OCI-LY3 (cell line): Measurements from ENCODE around the gene JAZF1.
A peak's percentile ranks its signal among the peaks of the same experiment; 100 is the strongest.
"Not testable (repeated sequence)": the region's sequence is repeated elsewhere in the genome, so short reads cannot be mapped to it uniquely, and the experiment has no call there.

Experiments
- H2AFZ ChIP-seq: fragments of 200-600, 300-600 bp; shearing (Covaris generic); 2 replicates; pipeline ENCODE4 v1.6.0; 2014; ENCODE audit warnings: antibody characterized with exemption, low read depth, low read length
- H3K27ac ChIP-seq: fragments of 200-600, 300-600 bp; sonication (generic); 2 replicates; pipeline ENCODE4 v1.5.1; 2014; ENCODE audit warnings: mild to moderate bottlenecking, low read length, moderate library complexity, mixed read lengths
- H3K27me3 ChIP-seq: fragments of 200-600, 300-600 bp; sonication (generic); 2 replicates; pipeline ENCODE4 v1.6.1; 2014; ENCODE audit warnings: low read depth, low read length, mixed read lengths
- H3K36me3 ChIP-seq: fragments of 200-600, 300-600 bp; sonication (generic); replicated peaks from 2 replicates; pipeline ENCODE3; 2014; ENCODE audit warnings: low read depth, low read length, mixed read lengths
- H3K4me1 ChIP-seq: fragments of 300-600, 200-600 bp; sonication (generic); 2 replicates; pipeline ENCODE4 v1.6.1; 2014; ENCODE audit warnings: low read length, mixed read lengths
- H3K4me2 ChIP-seq: fragments of 200-600, 300-600 bp; sonication (generic); 2 replicates; pipeline ENCODE4 v1.6.1; 2014; ENCODE audit warnings: low read length, mixed read lengths
- H3K4me3 ChIP-seq: fragments of 300-600, 200-600 bp; sonication (generic); 2 replicates; pipeline ENCODE4 v1.5.1; 2014; ENCODE audit warnings: antibody characterized with exemption, mild to moderate bottlenecking, low read length, moderate library complexity
- H3K79me2 ChIP-seq: fragments of 300-600, 200-600 bp; shearing (Covaris generic); 2 replicates; pipeline ENCODE4 v1.6.1; 2014; ENCODE audit warnings: mild to moderate bottlenecking, low read length, mixed read lengths
- H3K9ac ChIP-seq: fragments of 300-600, 200-600 bp; shearing (Covaris generic); 2 replicates; pipeline ENCODE4 v1.6.0; 2014; ENCODE audit warnings: mild to moderate bottlenecking, low read length, moderate library complexity
- H3K9me3 ChIP-seq: fragments of 200-600, 300-600 bp; shearing (Covaris generic); 2 replicates; pipeline ENCODE4 v1.6.1; 2014; ENCODE audit warnings: low read length, mixed read lengths; ENCODE audit not compliant: insufficient read depth
- H4K20me1 ChIP-seq: fragments of 200-600, 300-600 bp; sonication (generic); 2 replicates; pipeline ENCODE4 v1.6.1; 2016; ENCODE audit warnings: low read length, mixed read lengths; ENCODE audit not compliant: insufficient read depth
- CTCF ChIP-seq: fragments of 200-600, 300-600 bp; sonication (generic); IDR thresholded peaks from 2 replicates; pipeline ENCODE4 v1.5.1; 2014; ENCODE audit warnings: antibody characterized with exemption, low read length, low read depth
- EZH2phosphoT487 ChIP-seq: fragments of 200-600 bp; shearing (Covaris generic); IDR thresholded peaks from 2 replicates; pipeline ENCODE4 v1.6.1; 2018; ENCODE audit warnings: antibody characterized with exemption, mixed run types, low read depth

JAZF1 gene

DNA sequence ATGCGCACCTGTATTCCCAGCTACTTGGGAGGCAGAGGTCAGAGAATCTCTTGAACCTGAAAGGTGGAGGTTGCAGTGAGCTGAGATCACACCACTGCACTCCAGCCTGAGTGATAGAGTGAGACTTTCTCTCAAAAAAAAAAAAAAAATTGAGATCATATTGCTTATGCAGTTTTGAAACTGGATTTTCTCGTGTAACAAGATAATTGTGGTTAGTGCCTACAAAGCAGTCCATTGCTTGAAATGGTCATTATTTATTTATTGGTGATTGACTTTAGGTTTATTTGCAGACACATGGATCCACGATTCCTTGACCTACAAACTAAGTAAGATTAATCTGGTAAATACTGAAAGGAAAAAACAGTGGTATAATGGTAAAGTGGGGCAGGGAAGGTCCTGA lies 290.8 kb downstream of the JAZF1 start:
- Histone ChIP-seq H3K4me3 (peak overlapping the region; percentile 43; the same call in 1 of the 2 replicates), H3K27me3 (no peaks in the 10 kb centered on the region), H2AFZ (no peak overlapping the region), H3K36me3 (no peaks in the 10 kb centered on the region), H3K4me2 (peak overlapping the region; percentile 73), H3K9ac (no peak overlapping the region), H3K27ac (no peak overlapping the region), H3K79me2 (no peaks in the 10 kb centered on the region), H3K9me3 (no peaks in the 10 kb centered on the region), H3K4me1 (peaks cover 10% of the 10 kb centered on the region), H4K20me1 (no peaks in the 10 kb centered on the region; the same call in 1 of the 2 replicates)
- TF ChIP-seq EZH2phosphoT487: no peak
- TF ChIP-seq CTCF: no peak

DNA sequence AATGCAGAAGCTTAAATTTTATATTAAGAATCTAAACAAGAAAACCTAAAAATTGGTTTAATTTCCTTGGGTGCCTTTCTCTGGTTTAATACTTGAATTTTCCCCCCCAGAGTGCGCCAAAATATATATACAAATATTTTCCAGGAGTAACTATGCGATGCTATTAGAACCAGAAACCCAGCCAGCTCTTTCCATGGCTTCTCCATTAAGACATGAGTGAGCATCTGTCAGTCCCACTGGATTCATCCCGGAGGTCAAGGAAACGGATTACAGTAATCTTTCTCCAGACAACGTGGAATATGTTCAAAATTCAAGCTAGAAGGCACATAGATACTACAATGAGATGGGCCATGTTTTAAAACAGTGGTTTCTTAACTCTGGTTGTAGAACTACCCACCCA lies 291.9 kb downstream of the JAZF1 start:
- Histone ChIP-seq H3K4me2 (no peak overlapping the region), H3K4me3 (no peak overlapping the region)
- TF ChIP-seq EZH2phosphoT487 (no peak), CTCF (no peak)

GRCh38 chr7:27886710-27887109 lies 293.9 kb downstream of the JAZF1 start:
- not testable (repeated sequence) for H3K36me3 ChIP-seq, H3K79me2 ChIP-seq, H4K20me1 ChIP-seq, H3K27me3 ChIP-seq, H3K4me3 ChIP-seq, H2AFZ ChIP-seq, H3K27ac ChIP-seq, H3K4me2 ChIP-seq, H3K9me3 ChIP-seq, H3K4me1 ChIP-seq, H3K9ac ChIP-seq

More for the DNA sequence above, 291.9 kb downstream of the JAZF1 start:
- Histone ChIP-seq H3K4me1 (peaks cover 10% of the 10 kb centered on the region), H3K9me3 (no peaks in the 10 kb centered on the region), H3K27me3 (no peaks in the 10 kb centered on the region), H3K27ac (no peak overlapping the region), H4K20me1 (no peaks in the 10 kb centered on the region; the same call in 1 of the 2 replicates), H3K36me3 (no peaks in the 10 kb centered on the region), H3K79me2 (no peaks in the 10 kb centered on the region), H2AFZ (no peak overlapping the region), H3K9ac (no peak overlapping the region)

- Histone ChIP-seq H3K36me3 (no peaks in the 10 kb centered on the region), H3K4me3 (no peak overlapping the region), H3K27ac (no peak overlapping the region), H3K27me3 (no peaks in the 10 kb centered on the region), H3K9me3 (no peaks in the 10 kb centered on the region), H3K4me2 (no peak overlapping the region), H4K20me1 (no peaks in the 10 kb centered on the region; the same call in 1 of the 2 replicates), H3K4me1 (peaks cover 10% of the 10 kb centered on the region), H3K9ac (no peak overlapping the region), H3K79me2 (no peaks in the 10 kb centered on the region), H2AFZ (no peak overlapping the region)
- TF ChIP-seq EZH2phosphoT487 (no peak), CTCF (no peak)
Observed at GRCh38 chr7:27885652-27886051, 294.9 kb downstream of the JAZF1 start.

GRCh38 chr7:27883696-27884095 lies 296.9 kb downstream of the JAZF1 start:
- H3K36me3 ChIP-seq: no peaks in the 10 kb centered on the region
- H3K4me3 ChIP-seq: no peak overlapping the region
- H3K27ac ChIP-seq: no peak overlapping the region
- no peaks in the 10 kb centered on the region for H3K4me1 ChIP-seq
- H3K9ac ChIP-seq: no peak overlapping the region
- no peak overlapping the region for H3K4me2 ChIP-seq
- H3K9me3 ChIP-seq: no peaks in the 10 kb centered on the region
- TF ChIP-seq EZH2phosphoT487: no peak
- no peak for TF ChIP-seq CTCF
- no peaks in the 10 kb centered on the region for H3K79me2 ChIP-seq
- H2AFZ ChIP-seq: no peak overlapping the region
- no peaks in the 10 kb centered on the region for H3K27me3 ChIP-seq
- H4K20me1 ChIP-seq: no peaks in the 10 kb centered on the region
